Caco-2 (cell line): ENCODE measurements around the gene ZNF793. TPM values are rescaled to one million over a fixed set of nuclear protein-coding genes. Genes with fewer than 3 reads are reported as not detected.

Experiments used
- BruUV-seq: library from RNA; stranded (reverse); fragments of 400-500 nt; replicated peaks from 2 replicates; lab custom pipeline; 2021; lab: Mats Ljungman, UMichigan
- CTCF ChIA-PET: fragments of 300-600 bp; sonication (Branson Sonifier 250); formaldehyde crosslinking; loops from one replicate; lab custom pipeline; 2022; ENCODE audit warnings: antibody characterized with exemption; lab: Charles Lee
- POLR2A ChIA-PET: fragments of 300-600 bp; sonication (Branson Sonifier 250); formaldehyde crosslinking; loops from one replicate; lab custom pipeline; 2022; ENCODE audit warnings: antibody characterized with exemption; lab: Charles Lee
- DNase-seq, 2 experiments: peaks; one replicate each; pipeline versions ENCODE4 v3.0.0 to v3.0.0-alpha.2; 2020 to 2022
- H3K27me3 ChIP-seq: replicated peaks from 2 replicates; pipeline ENCODE4 v1.6.0; 2011; ENCODE audit warnings: low read length; ENCODE audit not compliant: control insufficient read depth, insufficient read depth
- H3K36me3 ChIP-seq: 2 replicates; pipeline ENCODE4 v1.5.1; 2011; ENCODE audit warnings: low read length; ENCODE audit not compliant: control insufficient read depth, insufficient read depth
- H3K4me1 ChIP-seq: fragments of 250-450 bp; sonication (Bioruptor Pico); 2 replicates; pipeline ENCODE4 v1.5.1; 2020; ENCODE audit warnings: mild to moderate bottlenecking
- H3K4me3 ChIP-seq: 2 replicates; pipeline ENCODE4 v1.5.1; 2011; ENCODE audit warnings: low read depth, mild to moderate bottlenecking, control low read depth, low read length
- H3K9me3 ChIP-seq: fragments of 250-450 bp; sonication (Bioruptor Pico); 2 replicates; pipeline ENCODE4 v1.5.1; 2020; ENCODE audit warnings: mild to moderate bottlenecking, moderate library complexity
- H3K27ac Mint-ChIP-seq: one replicate; pipeline ENCODE4 v1.8.0; 2022; ENCODE audit warnings: mixed read lengths; ENCODE audit not compliant: unreplicated experiment
- H3K27me3 Mint-ChIP-seq: one replicate; pipeline ENCODE4 v1.8.0; 2022; ENCODE audit warnings: mixed read lengths; ENCODE audit not compliant: insufficient read depth, unreplicated experiment
- H3K36me3 Mint-ChIP-seq: one replicate; pipeline ENCODE4 v1.8.0; 2022; ENCODE audit warnings: mild to moderate bottlenecking, mixed read lengths; ENCODE audit not compliant: insufficient read depth, unreplicated experiment
- H3K4me1 Mint-ChIP-seq: one replicate; pipeline ENCODE4 v1.8.0; 2022; ENCODE audit warnings: low read depth, mixed read lengths; ENCODE audit not compliant: unreplicated experiment
- H3K4me3 Mint-ChIP-seq: one replicate; pipeline ENCODE4 v1.8.0; 2022; ENCODE audit warnings: mild to moderate bottlenecking, moderate library complexity, mixed read lengths; ENCODE audit not compliant: unreplicated experiment
- H3K9me3 Mint-ChIP-seq: one replicate; pipeline ENCODE4 v1.8.0; 2022; ENCODE audit warnings: mixed read lengths; ENCODE audit not compliant: unreplicated experiment
- intact Hi-C: fragments of 100-400 bp; cut with micrococcal nuclease; formaldehyde crosslinking; loops from one replicate; pipeline ENCODE4 v1.10.0; 2022; ENCODE audit not compliant: unreplicated experiment
- total RNA-seq: library from RNA; stranded (reverse); gene quantifications from 2 replicates; pipeline ENCODE4 v1.2.3, GENCODE V29; 2022
- TF ChIP-seq, protein P1 (sequence below), 2 experiments: fragments of 200-600 bp in 1 of 2; IDR thresholded peaks; 1 replicate in 1 of 2; 2 replicates in 1 of 2; pipeline versions ENCODE4 v1.5.1 to v1.8.0; 2011 to 2022; ENCODE audit warnings: antibody characterized with exemption in 1 of 2, control low read depth in 1 of 2, inconsistent platforms in 1 of 2, low read depth in 1 of 2, low read length in 1 of 2, mild to moderate bottlenecking in 1 of 2, moderate library complexity in 1 of 2; ENCODE audit not compliant: insufficient read depth in 1 of 2, severe bottlenecking in 1 of 2, unreplicated experiment in 1 of 2

ZNF793 gene
- total RNA-seq, 1 experiment from 2014 or later: not detected

DNA sequence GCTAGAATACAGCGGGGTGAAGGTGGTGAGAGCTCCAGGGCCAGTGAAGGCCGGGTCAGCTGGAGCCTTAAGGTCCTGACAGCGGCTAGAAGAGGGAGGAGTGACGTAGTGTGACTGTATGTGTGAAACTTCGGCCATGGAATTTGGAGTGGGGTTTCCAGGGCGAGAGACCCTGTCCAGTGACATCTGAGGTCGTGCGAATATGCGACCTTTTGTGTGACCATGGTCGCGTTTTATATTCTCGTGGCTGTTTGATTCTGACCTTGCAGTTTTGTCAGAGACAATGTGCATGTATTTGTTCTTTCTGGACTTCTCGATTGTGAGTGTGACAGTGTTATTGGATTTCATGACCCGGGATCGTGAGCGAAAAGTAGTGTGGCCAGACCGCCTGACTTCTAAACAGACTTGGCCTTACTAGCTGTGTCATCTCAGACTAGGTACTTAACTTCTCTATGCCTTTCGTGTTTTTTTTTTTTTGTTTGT, 39.1 kb upstream of the ZNF793 start:
- intact Hi-C loops: no loop called here
- Histone ChIP-seq H3K4me1 (no peaks in the 10 kb centered on the region), H3K27me3 (no peaks in the 10 kb centered on the region), H3K9me3 (peaks cover 19% of the 10 kb centered on the region), H3K36me3 (no peaks in the 10 kb centered on the region), H3K4me3 (no peak overlapping the region)
- BruUV-seq: no TSS peak
- Mint-ChIP-seq H3K27me3 (no peaks in the 10 kb centered on the region), H3K9me3 (peaks cover 21% of the 10 kb centered on the region), H3K4me1 (no peaks in the 10 kb centered on the region), H3K4me3 (no peak overlapping the region), H3K36me3 (no peaks in the 10 kb centered on the region), H3K27ac (no peak overlapping the region)
- ChIA-PET CTCF (no interaction called here), POLR2A (no interaction called here)
- TF ChIP-seq, protein P1, sequence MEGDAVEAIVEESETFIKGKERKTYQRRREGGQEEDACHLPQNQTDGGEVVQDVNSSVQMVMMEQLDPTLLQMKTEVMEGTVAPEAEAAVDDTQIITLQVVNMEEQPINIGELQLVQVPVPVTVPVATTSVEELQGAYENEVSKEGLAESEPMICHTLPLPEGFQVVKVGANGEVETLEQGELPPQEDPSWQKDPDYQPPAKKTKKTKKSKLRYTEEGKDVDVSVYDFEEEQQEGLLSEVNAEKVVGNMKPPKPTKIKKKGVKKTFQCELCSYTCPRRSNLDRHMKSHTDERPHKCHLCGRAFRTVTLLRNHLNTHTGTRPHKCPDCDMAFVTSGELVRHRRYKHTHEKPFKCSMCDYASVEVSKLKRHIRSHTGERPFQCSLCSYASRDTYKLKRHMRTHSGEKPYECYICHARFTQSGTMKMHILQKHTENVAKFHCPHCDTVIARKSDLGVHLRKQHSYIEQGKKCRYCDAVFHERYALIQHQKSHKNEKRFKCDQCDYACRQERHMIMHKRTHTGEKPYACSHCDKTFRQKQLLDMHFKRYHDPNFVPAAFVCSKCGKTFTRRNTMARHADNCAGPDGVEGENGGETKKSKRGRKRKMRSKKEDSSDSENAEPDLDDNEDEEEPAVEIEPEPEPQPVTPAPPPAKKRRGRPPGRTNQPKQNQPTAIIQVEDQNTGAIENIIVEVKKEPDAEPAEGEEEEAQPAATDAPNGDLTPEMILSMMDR (IDR thresholded peaks at IDR 0.05; ENCODE audit: insufficient read depth in 1 of 2, low read depth in 1 of 2, low read length in 1 of 2, severe bottlenecking in 1 of 2, unreplicated experiment in 1 of 2): no peak
- DNase-seq: no peak

DNA sequence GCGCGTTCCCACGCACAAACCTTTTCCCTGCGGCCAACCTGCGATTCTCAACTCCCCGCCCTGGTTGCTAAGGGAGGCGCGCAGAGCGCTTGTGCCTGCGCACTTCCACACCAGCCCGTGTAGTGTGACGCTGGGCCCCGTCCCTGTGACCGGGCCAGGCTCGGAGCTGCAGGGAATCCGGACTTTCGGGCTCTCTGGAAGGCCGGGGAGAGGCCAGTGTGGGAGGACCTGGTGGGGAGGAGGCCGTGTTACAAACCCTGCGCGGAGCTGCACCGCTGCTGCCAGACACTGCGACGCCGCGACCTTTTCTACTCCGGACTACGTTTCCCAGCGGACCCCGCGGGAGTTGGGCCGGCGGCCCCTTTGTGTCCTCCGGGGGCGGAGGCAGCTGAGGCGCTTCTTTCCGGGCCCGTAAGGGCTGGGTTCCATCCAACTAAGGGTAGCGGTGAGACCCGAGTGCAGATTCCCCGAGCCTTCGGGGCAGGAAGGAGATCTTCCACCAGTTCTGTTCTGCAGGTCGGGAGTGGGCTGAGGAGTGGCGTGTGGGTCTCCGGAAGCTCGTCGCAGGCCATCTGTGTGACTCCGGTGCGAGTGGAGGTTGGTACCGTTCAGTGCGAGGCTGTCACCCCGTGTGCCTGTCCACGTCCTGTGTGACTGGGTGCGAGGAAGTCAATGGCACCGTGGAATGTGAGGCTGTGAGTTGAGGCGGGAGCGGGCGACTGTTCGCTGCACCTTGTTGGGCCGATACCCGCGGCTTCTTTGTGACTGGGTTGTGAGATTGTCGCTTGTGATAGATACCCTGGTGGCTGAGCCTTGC, 37.6 kb upstream of the ZNF793 start, which contains the start of gene ZNF570:
TSS of gene ZNF570 (plus strand) at position 396 of the 817 bp plus-strand sequence. CDS start 999 bp downstream, outside the sequence.
- ChIA-PET CTCF (no interaction called here), POLR2A (no interaction called here)
- Histone ChIP-seq H3K27me3 (no peaks in the 10 kb centered on the region), H3K36me3 (no peaks in the 10 kb centered on the region), H3K9me3 (peaks cover 15% of the 10 kb centered on the region; the same call in 1 of the 2 replicates), H3K4me3 (no peak within 1 kb of the TSS), H3K4me1 (no peaks in the 10 kb centered on the region)
- H3K27me3 Mint-ChIP-seq: no peaks in the 10 kb centered on the region
- no peaks in the 10 kb centered on the region for H3K36me3 Mint-ChIP-seq
- H3K4me1 Mint-ChIP-seq: no peaks in the 10 kb centered on the region
- TF ChIP-seq, protein P1 (IDR thresholded peaks at IDR 0.05; ENCODE audit: insufficient read depth in 1 of 2, low read depth in 1 of 2, low read length in 1 of 2, severe bottlenecking in 1 of 2, unreplicated experiment in 1 of 2): no peak
- DNase-seq: no peak
- intact Hi-C loops: no loop called here
- peak within 1 kb of the TSS; percentile 25 for H3K4me3 Mint-ChIP-seq
- peaks cover 21% of the 10 kb centered on the region for H3K9me3 Mint-ChIP-seq
- H3K27ac Mint-ChIP-seq: no peak within 1 kb of the TSS
- no TSS peak for BruUV-seq

DNA sequence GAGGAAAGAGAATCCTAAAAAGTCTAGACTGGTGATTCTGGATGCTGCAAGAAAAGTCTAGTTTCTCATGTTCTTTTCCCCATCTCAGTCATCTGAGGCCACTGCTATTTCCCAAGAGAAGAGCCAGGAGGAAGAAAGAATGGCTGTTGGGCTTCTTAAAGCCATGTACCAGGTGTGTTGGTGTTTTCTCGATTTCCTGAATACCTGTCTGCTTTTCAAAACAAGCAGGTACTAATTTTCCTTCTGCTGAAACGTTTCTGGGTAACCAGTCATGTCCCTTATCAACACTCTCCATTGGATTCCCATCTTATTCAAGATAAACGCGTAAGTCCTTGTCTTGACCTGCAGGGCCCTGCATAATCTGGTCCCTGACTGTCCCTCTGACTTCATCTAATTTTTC, 36.5 kb upstream of the ZNF793 start:
- peaks cover 12% of the 10 kb centered on the region; the same call in 1 of the 2 replicates for H3K9me3 ChIP-seq
- Mint-ChIP-seq H3K4me1 (no peaks in the 10 kb centered on the region), H3K36me3 (no peaks in the 10 kb centered on the region), H3K4me3 (no peak overlapping the region), H3K9me3 (peaks cover 12% of the 10 kb centered on the region), H3K27ac (no peak overlapping the region), H3K27me3 (no peaks in the 10 kb centered on the region)
- H3K27me3 ChIP-seq: no peaks in the 10 kb centered on the region
- CTCF ChIA-PET: no interaction called here
- BruUV-seq: no TSS peak
- POLR2A ChIA-PET: no interaction called here
- H3K4me3 ChIP-seq: no peak overlapping the region
- TF ChIP-seq, protein P1 (IDR thresholded peaks at IDR 0.05; ENCODE audit: insufficient read depth in 1 of 2, low read depth in 1 of 2, low read length in 1 of 2, severe bottlenecking in 1 of 2, unreplicated experiment in 1 of 2): no peak
- no peak for DNase-seq
- no peaks in the 10 kb centered on the region for H3K36me3 ChIP-seq
- H3K4me1 ChIP-seq: no peaks in the 10 kb centered on the region
- intact Hi-C loops: no loop called here
